Upper lobe of left lung (tissue), 6 donors: ENCODE results near the gene SLC6A1. TPM values are rescaled to one million over a fixed set of nuclear protein-coding genes. Genes with fewer than 3 reads are reported as not detected.

Source experiments
- ATAC-seq, 2 donors: fragments of 200-7000 bp; cut with Tn5 transposase; one replicate each; pipeline ENCODE4 v1.9.1; 2022; ENCODE audit warnings: mild to moderate bottlenecking in 2 of 2, moderate library complexity in 2 of 2; ENCODE audit not compliant: low FRiP score in 2 of 2
- DNase-seq, 2 donors: peaks; one replicate each; pipeline ENCODE4 v3.0.0-alpha.2; 2019 to 2020
- H3K27ac ChIP-seq, 4 donors: fragments of 200-600 bp; sonication (generic); one replicate each; pipeline ENCODE4 v1.5.1; 2016 to 2019
- H3K27me3 ChIP-seq, 4 donors: fragments of 200-600 bp; sonication (generic); one replicate each; pipeline ENCODE4 v1.5.1; 2017 to 2019
- H3K36me3 ChIP-seq, 4 donors: fragments of 200-600 bp; sonication (generic); one replicate each; pipeline ENCODE4 v1.5.1; 2016 to 2019
- H3K4me1 ChIP-seq, 4 donors: fragments of 200-600 bp; sonication (generic); one replicate each; pipeline ENCODE4 v1.5.1; 2018 to 2019
- H3K4me3 ChIP-seq, 4 donors: fragments of 200-600 bp; sonication (generic); one replicate each; pipeline ENCODE4 v1.5.1; 2017 to 2019; ENCODE audit warnings: mild to moderate bottlenecking in 2 of 4, moderate library complexity in 1 of 4
- H3K9me3 ChIP-seq, 4 donors: fragments of 200-600 bp; sonication (generic); one replicate each; pipeline ENCODE4 v1.5.1; 2018 to 2019
- CTCF ChIP-seq, 6 experiments: fragments of 450-650 bp in 4 of 6; fragments of 200-600 bp in 2 of 6; sonication (generic) in 2 of 6; IDR thresholded peaks; one replicate each; pipeline ENCODE4 v1.5.1; 2016 to 2019; ENCODE audit warnings: antibody characterized with exemption in 6 of 6
- EP300 ChIP-seq, 4 donors: sonication (generic); formaldehyde crosslinking; IDR thresholded peaks; one replicate each; pipeline ENCODE4 v1.5.1; 2017; ENCODE audit warnings: antibody characterized with exemption in 4 of 4, control low read depth in 2 of 4
- POLR2A ChIP-seq, 4 donors: fragments of 450-650 bp; IDR thresholded peaks; one replicate each; pipeline ENCODE4 v1.5.1; 2016 to 2017; ENCODE audit warnings: antibody characterized with exemption in 4 of 4, mild to moderate bottlenecking in 2 of 4
- POLR2AphosphoS5 ChIP-seq, 2 donors: sonication (generic); formaldehyde crosslinking; IDR thresholded peaks; one replicate each; pipeline ENCODE4 v1.5.1; 2017; ENCODE audit warnings: antibody characterized with exemption in 2 of 2
- WGBS, 2 donors: methylation state at CpG; one replicate each; pipeline ENCODE4 v1.1.5; 2017 to 2018; 5-methylcytosine and 5-hydroxymethylcytosine counted together
- total RNA-seq, 6 donors: library from RNA; depleted of rRNA in 4 of 6; stranded (reverse); fragments of >200 nt in 4 of 6; gene quantifications; one replicate each; pipeline versions ENCODE4 v1.1.0 to v1.2.1, GENCODE V29; 2016 to 2021
- donor health status: DM: no; HTN: no; CAD: no; lungs with moderate emphysema.
- donor health status: DM: no; HTN: yes; CAD: no; lungs with severe emphysema.

The SLC6A1 gene
- 10 to 100 TPM in 1 of 6 donors, 1 to 10 TPM in 1, under 1 TPM in 4; 0.46 to 11.5 (median 0.88) TPM for total RNA-seq

DNA sequence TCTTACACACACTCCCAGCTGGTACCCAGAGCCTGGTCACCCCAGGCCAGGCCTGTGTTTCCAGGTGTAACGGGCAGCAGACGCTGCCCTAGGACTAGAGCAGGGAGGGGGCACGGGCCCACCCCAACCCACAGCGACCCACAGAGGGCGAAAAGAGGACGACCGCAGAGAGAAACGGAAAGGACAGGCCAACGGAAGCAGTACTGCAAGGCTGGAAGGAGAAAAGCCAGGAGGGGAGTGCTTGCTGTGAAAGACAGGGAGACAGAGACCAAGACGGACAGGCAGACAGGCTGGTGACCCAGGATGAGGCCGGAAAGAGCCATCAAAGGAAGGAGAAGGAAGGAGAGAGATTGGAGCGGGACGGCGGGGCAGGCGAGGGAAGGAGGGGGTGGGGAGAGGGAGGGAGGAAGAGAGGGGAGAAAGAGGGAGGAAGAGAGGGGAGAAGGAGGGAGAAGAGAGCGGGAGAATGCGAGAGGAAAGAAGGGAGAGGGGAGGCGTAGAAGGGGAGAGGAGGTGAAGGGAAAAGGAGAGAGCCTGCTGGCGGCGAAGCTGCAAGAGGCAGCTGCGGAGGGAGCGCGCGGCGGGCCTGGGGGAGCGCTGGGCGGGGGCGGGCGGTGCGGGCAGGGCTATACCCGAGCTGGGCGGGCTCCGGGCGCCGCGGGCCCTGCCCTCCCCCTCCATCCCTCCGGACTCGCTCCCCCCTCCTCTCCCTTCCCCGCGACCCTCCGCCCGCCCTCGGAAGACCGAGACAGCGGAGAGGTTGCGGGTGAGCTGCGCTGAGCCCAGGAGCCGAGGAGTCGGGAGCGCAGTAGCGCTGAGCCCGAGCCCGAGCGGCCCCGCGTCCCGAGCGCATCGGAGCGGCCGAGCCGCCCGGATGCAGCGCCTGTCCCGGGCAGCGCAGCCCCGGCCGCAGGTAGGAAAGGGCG, at the start of gene SLC6A1:
SLC6A1 (plus strand) TSS at position 732 of the 926 bp plus-strand sequence. CDS start 24,464 bp downstream, outside the sequence.
- H3K27ac ChIP-seq: no peak within 1 kb of the TSS
- peak; percentile 12 to 84 for ATAC-seq
- no peak for TF ChIP-seq POLR2A (IDR thresholded peaks at IDR 0.05)
- no peak for TF ChIP-seq CTCF (IDR thresholded peaks at IDR 0.05)
- TF ChIP-seq POLR2AphosphoS5 (IDR thresholded peaks at IDR 0.05): no peak
- TF ChIP-seq EP300 (IDR thresholded peaks at IDR 0.05): no peak
- H3K4me3 ChIP-seq: peak within 1 kb of the TSS in 3 of 4 donors; percentile 32 to 48 (median 42)
- no peaks in the 10 kb centered on the region for H3K9me3 ChIP-seq
- H3K27me3 ChIP-seq: peaks cover 0 to 18% (median 8%) of the 10 kb centered on the region in 4 donors
- no peaks in the 10 kb centered on the region for H3K36me3 ChIP-seq
- 4 to 9% methylated on average over 18 to 26 of the region's 69 CpGs for WGBS, 2 donors
- DNase-seq: peak in 1 of 2 donors; percentile 63
- H3K4me1 ChIP-seq: peaks cover 0 to 19% (median 5%) of the 10 kb centered on the region in 4 donors

- H3K27ac ChIP-seq: no peak overlapping the region
- H3K27me3 ChIP-seq: no peaks in the 10 kb centered on the region
- H3K4me1 ChIP-seq: no peaks in the 10 kb centered on the region
- WGBS, 2 donors: 87 to 94% methylated on average over 8 of the region's 8 CpGs
- TF ChIP-seq CTCF (IDR thresholded peaks at IDR 0.05) (no peak), POLR2A (IDR thresholded peaks at IDR 0.05) (no peak), EP300 (IDR thresholded peaks at IDR 0.05) (no peak), POLR2AphosphoS5 (IDR thresholded peaks at IDR 0.05) (no peak)
- H3K4me3 ChIP-seq: no peak overlapping the region
- DNase-seq: no peak
- H3K9me3 ChIP-seq: peaks cover 0 to 3% (median 0%) of the 10 kb centered on the region in 4 donors
- ATAC-seq: no peak
- no peaks in the 10 kb centered on the region for H3K36me3 ChIP-seq
These were observed 47.7 kb upstream of the SLC6A1 start for GRCh38 chr3:10944866-10945265.

GRCh38 chr3:10945683-10946287, 46.8 kb upstream of the SLC6A1 start:
- no peak overlapping the region for H3K27ac ChIP-seq
- peaks cover 0 to 3% (median 0%) of the 10 kb centered on the region in 4 donors for H3K9me3 ChIP-seq
- no peaks in the 10 kb centered on the region for H3K27me3 ChIP-seq
- H3K4me3 ChIP-seq: no peak overlapping the region
- TF ChIP-seq CTCF (IDR thresholded peaks at IDR 0.05) (peak; percentile 69 to 86 (median 80)), POLR2A (IDR thresholded peaks at IDR 0.05) (no peak)
- no peaks in the 10 kb centered on the region for H3K36me3 ChIP-seq
- no peaks in the 10 kb centered on the region for H3K4me1 ChIP-seq
- ATAC-seq (peak; percentile 67 to 81), DNase-seq (peak in 1 of 2 donors; percentile 62)
- WGBS, 2 donors: 49 to 62% methylated on average over 7 to 8 of the region's 8 CpGs

DNA sequence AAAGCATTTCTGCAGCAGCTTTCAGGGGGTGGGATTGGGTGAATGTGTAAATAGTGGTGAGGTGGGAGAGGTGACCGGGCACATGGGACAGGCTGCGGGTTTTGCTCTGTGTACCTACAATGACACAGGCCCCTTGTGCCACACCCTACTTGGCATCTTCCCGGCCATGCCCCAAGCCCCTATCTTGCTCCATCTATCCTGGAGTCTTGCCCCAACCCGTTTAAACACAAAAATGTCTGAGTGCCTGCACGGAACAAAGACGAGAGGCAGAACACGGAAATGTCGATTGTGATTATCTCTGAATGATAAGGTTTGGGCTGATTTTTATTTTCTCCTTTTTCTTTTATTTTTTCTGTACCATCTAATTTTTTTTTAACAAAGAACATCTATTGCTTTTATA, 46.0 kb upstream of the SLC6A1 start:
- peaks cover 0 to 3% (median 0%) of the 10 kb centered on the region in 4 donors for H3K9me3 ChIP-seq
- 59 to 70% methylated on average over 8 of the region's 8 CpGs for WGBS, 2 donors
- TF ChIP-seq CTCF (IDR thresholded peaks at IDR 0.05) (no peak), POLR2A (IDR thresholded peaks at IDR 0.05) (no peak), EP300 (IDR thresholded peaks at IDR 0.05) (no peak), POLR2AphosphoS5 (IDR thresholded peaks at IDR 0.05) (no peak)
- no peak overlapping the region for H3K27ac ChIP-seq
- H3K4me3 ChIP-seq: no peak overlapping the region
- H3K27me3 ChIP-seq: no peaks in the 10 kb centered on the region
- ATAC-seq (no peak), DNase-seq (no peak)
- no peaks in the 10 kb centered on the region for H3K36me3 ChIP-seq
- H3K4me1 ChIP-seq: no peaks in the 10 kb centered on the region
